Measurements from ENCODE around the gene EPB41L2. TPM values are rescaled to one million over a fixed set of nuclear protein-coding genes. Genes with fewer than 3 reads are reported as not detected.
A peak's percentile ranks its signal among the peaks of the same experiment; 100 is the strongest.

EPB41L2 gene
- total RNA-seq, 1 donor from 2014 or later = 61.6 TPM

- H3K27me3 Mint-ChIP-seq = no peaks in the 10 kb centered on the region
- H3K4me1 Mint-ChIP-seq (ENCODE audit: low read depth) = no peaks in the 10 kb centered on the region
These were observed 166.8 kb downstream of the EPB41L2 start for GRCh38 chr6:130896249-130896648.

GRCh38 chr6:130895516-130895915 lies 167.5 kb downstream of the EPB41L2 start:
- Mint-ChIP-seq H3K27ac (no peak overlapping the region), H3K27me3 (no peaks in the 10 kb centered on the region), H3K4me1 (ENCODE audit: low read depth) (no peaks in the 10 kb centered on the region), H3K4me3 (ENCODE audit: low read depth) (no peak overlapping the region), H3K9me3 (ENCODE audit: low read depth) (no peaks in the 10 kb centered on the region), H3K36me3 (ENCODE audit: insufficient read depth) (no peaks in the 10 kb centered on the region)
- no peak for TF ChIP-seq CTCF (IDR thresholded peaks at IDR 0.05; ENCODE audit: unreplicated experiment)
- no peak for DNase-seq (ENCODE audit: low spot score, unreplicated experiment)

More at GRCh38 chr6:130896249-130896648, 166.8 kb downstream of the EPB41L2 start:
- Mint-ChIP-seq H3K4me3 (ENCODE audit: low read depth) (no peak overlapping the region), H3K9me3 (ENCODE audit: low read depth) (no peaks in the 10 kb centered on the region), H3K27ac (peak overlapping the region; percentile 39), H3K36me3 (ENCODE audit: insufficient read depth) (no peaks in the 10 kb centered on the region)
- DNase-seq (ENCODE audit: low spot score, unreplicated experiment) = no peak
- no peak for TF ChIP-seq CTCF (IDR thresholded peaks at IDR 0.05; ENCODE audit: unreplicated experiment)

GRCh38 chr6:130893766-130894165 lies 169.3 kb downstream of the EPB41L2 start:
- Mint-ChIP-seq H3K4me3 (ENCODE audit: low read depth) (no peak overlapping the region), H3K4me1 (ENCODE audit: low read depth) (no peaks in the 10 kb centered on the region), H3K36me3 (ENCODE audit: insufficient read depth) (peaks cover 3% of the 10 kb centered on the region), H3K27ac (no peak overlapping the region), H3K27me3 (no peaks in the 10 kb centered on the region), H3K9me3 (ENCODE audit: low read depth) (no peaks in the 10 kb centered on the region)
- TF ChIP-seq CTCF (IDR thresholded peaks at IDR 0.05; ENCODE audit: unreplicated experiment) = no peak
- no peak for DNase-seq (ENCODE audit: low spot score, unreplicated experiment)

GRCh38 chr6:130893277-130893676 lies 169.8 kb downstream of the EPB41L2 start:
- Mint-ChIP-seq H3K4me1 (ENCODE audit: low read depth) (peaks cover under 1% of the 10 kb centered on the region), H3K36me3 (ENCODE audit: insufficient read depth) (peaks cover 3% of the 10 kb centered on the region), H3K9me3 (ENCODE audit: low read depth) (no peaks in the 10 kb centered on the region), H3K4me3 (ENCODE audit: low read depth) (no peak overlapping the region), H3K27me3 (no peaks in the 10 kb centered on the region), H3K27ac (no peak overlapping the region)
- no peak for DNase-seq (ENCODE audit: low spot score, unreplicated experiment)
- TF ChIP-seq CTCF (IDR thresholded peaks at IDR 0.05; ENCODE audit: unreplicated experiment) = no peak

GRCh38 chr6:130890521-130890971 lies 172.5 kb downstream of the EPB41L2 start:
- no peak overlapping the region for H3K27ac Mint-ChIP-seq
- peaks cover 6% of the 10 kb centered on the region for H3K36me3 Mint-ChIP-seq (ENCODE audit: insufficient read depth)
- H3K4me3 Mint-ChIP-seq (ENCODE audit: low read depth) = no peak overlapping the region
- DNase-seq (ENCODE audit: low spot score, unreplicated experiment) = no peak
- TF ChIP-seq CTCF (IDR thresholded peaks at IDR 0.05; ENCODE audit: unreplicated experiment) = no peak
- no peaks in the 10 kb centered on the region for H3K9me3 Mint-ChIP-seq (ENCODE audit: low read depth)
- H3K4me1 Mint-ChIP-seq (ENCODE audit: low read depth) = peaks cover 4% of the 10 kb centered on the region
- no peaks in the 10 kb centered on the region for H3K27me3 Mint-ChIP-seq

Measured in progenitor cell of endocrine pancreas (in vitro differentiated cells).